GM12864 (cell line): Measurements from ENCODE around the gene MUC5B.

Source experiments
- DNase-seq: peaks from one replicate; pipeline ENCODE4 v3.0.0-alpha.2; 2011; ENCODE audit warnings: low read depth
- H3K4me3 ChIP-seq: 2 replicates; pipeline ENCODE4 v1.5.1; 2011; ENCODE audit warnings: mild to moderate bottlenecking, low read depth, low read length, control low read depth
- TF ChIP-seq, protein P1 (sequence below): IDR thresholded peaks from 2 replicates; pipeline ENCODE4 v1.5.1; 2011; ENCODE audit warnings: low read depth, mild to moderate bottlenecking, moderate library complexity, low read length, control low read depth, inconsistent platforms; ENCODE audit errors: missing control alignments

The MUC5B gene

DNA sequence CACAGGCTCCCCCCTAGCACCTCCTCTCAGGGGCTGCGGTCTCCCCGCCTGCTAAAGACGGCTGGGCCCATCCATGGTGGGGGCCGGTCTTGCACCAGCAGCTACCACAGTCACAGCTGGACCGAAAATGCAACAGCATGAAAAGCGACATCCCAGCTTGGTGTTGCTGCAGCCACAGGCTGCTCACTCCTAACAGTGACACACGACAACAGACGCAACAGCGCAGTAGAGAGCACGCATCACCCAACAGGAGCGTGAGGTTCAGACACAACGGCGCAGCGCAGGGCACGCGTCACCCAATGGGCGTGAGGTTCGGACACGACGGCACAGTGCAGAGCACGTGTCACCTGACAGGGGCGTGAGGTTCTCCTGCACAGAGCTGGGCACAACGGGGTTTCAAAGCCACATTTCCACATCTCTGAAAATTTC lies 62.5 kb downstream of the MUC5B start:
- TF ChIP-seq, protein P1, sequence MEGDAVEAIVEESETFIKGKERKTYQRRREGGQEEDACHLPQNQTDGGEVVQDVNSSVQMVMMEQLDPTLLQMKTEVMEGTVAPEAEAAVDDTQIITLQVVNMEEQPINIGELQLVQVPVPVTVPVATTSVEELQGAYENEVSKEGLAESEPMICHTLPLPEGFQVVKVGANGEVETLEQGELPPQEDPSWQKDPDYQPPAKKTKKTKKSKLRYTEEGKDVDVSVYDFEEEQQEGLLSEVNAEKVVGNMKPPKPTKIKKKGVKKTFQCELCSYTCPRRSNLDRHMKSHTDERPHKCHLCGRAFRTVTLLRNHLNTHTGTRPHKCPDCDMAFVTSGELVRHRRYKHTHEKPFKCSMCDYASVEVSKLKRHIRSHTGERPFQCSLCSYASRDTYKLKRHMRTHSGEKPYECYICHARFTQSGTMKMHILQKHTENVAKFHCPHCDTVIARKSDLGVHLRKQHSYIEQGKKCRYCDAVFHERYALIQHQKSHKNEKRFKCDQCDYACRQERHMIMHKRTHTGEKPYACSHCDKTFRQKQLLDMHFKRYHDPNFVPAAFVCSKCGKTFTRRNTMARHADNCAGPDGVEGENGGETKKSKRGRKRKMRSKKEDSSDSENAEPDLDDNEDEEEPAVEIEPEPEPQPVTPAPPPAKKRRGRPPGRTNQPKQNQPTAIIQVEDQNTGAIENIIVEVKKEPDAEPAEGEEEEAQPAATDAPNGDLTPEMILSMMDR, result no peak
- H3K4me3 ChIP-seq, result no peak overlapping the region
- no peak for DNase-seq

DNA sequence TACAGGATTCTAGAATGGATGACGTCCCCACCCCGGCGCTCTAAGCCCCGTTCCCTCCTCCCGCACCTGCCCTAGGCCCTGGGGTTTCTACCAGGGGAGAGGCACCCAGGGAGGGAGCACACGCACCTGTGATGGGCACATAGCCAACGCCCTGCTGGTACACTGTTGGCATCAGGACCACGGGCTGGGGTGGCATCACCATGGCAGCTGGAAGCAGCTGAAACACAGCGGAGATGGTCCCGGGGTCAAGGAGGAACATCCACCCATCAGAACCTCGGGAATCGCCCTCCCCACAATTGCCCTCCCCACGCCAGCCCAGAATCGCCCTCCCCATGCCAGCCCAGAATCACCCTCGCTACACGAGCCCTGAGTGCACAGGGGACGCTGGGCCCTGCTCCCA lies 63.0 kb downstream of the MUC5B start:
- TF ChIP-seq, protein P1, result no peak
- H3K4me3 ChIP-seq, result no peak overlapping the region
- no peak for DNase-seq

DNA sequence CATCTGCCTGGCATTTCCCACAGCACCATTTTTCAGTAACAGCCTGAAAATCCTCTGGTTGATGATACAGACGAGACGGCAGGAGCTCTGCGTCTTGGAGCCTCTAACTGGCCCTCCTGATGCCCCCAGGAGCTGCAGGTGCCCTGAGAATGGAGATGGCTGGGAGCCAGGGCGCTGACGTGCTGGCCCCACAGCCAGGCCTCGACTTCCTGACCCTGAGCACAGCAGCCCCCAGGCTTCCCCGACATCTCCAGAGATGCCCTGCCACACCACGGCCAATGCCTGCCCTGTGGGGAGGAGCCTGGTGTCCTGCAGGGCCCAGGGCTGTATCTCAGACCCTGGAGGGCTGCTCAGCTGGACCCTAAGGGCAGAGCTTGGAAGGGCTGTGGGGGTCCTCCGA lies 65.1 kb downstream of the MUC5B start:
- H3K4me3 ChIP-seq, result no peak overlapping the region
- TF ChIP-seq, protein P1, result no peak
- DNase-seq, result no peak

DNA sequence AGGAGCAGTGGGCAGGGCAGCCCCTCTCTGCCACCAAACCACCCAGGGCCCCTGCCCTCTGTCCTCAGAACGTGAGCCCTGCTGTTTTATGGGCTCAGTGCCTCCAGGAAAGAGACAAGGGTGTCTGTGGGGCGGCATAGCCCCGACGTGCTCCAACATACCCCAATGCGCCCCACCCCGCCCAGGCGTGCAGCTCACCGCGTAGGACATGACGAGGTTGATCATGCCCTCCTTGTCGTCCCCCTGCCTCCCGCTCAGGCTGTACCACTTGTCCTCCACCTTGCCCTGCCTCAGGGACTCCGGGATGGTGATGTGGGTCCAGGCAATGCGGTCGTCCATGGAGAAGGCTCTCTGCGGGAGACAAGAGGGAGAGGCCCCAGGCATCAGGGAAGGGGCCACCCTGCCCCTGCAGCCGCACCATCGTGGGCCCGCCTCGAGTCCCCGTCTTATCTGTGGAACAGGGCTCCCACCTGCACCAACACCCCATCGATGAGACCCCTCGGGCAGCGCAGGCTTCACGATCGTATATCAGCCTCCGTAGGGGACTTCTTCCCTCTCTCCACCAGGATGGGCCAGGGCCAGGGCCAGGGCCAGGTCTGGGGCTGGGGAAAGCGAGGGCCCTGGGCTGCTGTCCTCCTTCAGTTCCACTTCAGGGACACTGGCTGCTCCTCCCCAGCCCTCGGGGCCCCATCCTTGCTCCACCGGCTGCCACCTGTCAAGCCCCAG lies 65.7 kb downstream of the MUC5B start:
- TF ChIP-seq, protein P1, result no peak
- no peak overlapping the region for H3K4me3 ChIP-seq
- no peak for DNase-seq

DNA sequence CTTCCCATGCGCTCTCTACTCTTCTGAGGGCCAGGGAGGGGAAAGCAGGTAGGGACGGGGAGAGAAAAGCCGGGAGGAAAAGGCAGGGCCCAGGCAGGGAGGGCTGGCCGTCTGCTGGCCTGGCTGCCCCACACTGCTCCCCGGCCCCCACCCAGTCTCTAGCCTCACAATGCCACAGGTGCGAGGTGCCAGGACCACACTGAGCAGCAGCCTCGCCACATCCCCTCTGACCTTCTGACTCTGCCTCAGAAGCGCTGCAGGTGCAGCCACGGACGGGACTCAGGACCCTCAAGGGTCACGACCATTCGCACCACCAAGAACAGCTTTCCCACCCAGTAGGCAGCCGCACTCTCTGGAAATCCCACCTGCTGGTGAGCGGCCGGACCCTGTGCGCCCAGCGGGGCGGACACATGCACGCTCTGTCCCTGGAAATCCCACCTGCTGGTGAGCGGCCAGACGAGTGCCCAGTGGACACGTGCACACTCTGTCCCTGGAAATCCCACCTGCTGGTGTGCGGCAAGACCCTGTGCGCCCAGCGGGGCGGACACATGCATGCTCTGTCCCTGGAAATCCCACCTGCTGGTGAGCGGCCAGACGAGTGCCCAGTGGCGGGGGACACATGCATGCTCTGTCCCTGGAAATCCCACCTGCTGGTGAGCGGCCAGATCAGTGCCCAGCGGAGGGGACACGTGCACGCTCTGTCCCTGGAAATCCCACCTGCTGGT lies 66.5 kb downstream of the MUC5B start:
- TF ChIP-seq, protein P1, result no peak
- no peak for DNase-seq
- no peak overlapping the region for H3K4me3 ChIP-seq

DNA sequence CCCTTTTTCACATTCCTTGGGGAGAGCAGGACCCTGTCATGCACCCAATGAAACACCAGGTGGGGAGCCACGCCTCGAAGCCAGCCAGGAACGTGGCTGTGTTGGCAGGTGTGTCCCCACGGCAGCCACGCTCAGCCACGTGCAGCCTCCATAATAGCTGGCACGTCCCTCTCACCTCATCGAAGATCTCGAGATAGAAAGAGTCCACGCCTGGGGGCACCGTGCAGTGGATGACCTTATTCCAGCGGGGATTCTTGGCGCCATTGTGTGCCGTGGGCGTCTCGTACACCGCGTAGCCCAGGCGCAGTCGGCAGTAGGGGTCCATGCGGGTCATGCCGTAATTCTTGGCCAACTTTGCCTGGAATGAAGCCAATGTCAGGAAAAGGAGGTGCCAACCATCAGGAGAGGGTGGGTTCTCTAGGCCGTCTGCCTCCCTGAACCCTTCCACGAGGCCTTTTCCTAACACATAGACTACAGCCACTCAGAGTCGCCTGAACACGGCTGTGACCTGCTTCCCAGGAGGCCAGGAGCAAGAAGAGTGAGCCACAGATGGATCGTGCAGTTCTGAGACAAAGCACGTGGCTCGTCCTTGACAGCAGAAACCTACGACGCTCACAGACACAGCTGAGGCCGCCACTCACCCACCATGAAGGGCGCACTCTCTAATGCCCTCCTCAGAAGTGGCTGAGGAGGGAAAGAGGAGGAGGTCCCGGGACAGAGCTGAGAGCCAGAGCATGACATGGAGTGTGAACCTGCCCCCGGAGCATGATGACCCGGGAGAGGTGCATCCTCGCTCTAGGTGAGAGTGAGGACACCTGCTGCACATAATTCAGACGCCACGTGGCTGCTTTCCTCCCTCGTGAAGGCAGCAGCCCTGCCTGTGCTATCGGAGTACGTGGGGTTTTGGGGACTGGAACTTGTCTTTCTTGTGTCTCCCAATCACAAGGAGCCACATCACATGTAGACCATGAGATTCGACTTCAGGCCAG lies 67.5 kb downstream of the MUC5B start:
- no peak for DNase-seq
- TF ChIP-seq, protein P1, result no peak
- H3K4me3 ChIP-seq, result no peak overlapping the region
